Keratinocyte (primary cell): ENCODE results near the gene C8G. TPM values are rescaled to one million over a fixed set of nuclear protein-coding genes. Genes with fewer than 3 reads are reported as not detected.

Experiments used
- DNase-seq: peaks from one replicate; pipeline ENCODE4 v3.0.0-alpha.2; 2011; ENCODE audit warnings: low read depth, missing footprints, low spot score
- FAIRE-seq: peaks from 2 replicates; lab custom pipeline; 2011; peaks lifted over from hg19 to GRCh38; lab: Jason Lieb, UNC
- H2AFZ ChIP-seq: 2 replicates; pipeline ENCODE4 v1.6.0; 2012; ENCODE audit warnings: low read length, control low read depth, inconsistent platforms; ENCODE audit not compliant: control insufficient read depth
- H3K27ac ChIP-seq: 2 replicates; pipeline ENCODE4 v1.5.1; 2011; ENCODE audit warnings: low read length; ENCODE audit not compliant: control insufficient read depth, insufficient read depth
- H3K27me3 ChIP-seq: 3 replicates; pipeline ENCODE4 v1.6.0; 2011; ENCODE audit warnings: low read length; ENCODE audit not compliant: control insufficient read depth, insufficient read depth; ENCODE audit errors: extremely low read depth
- H3K36me3 ChIP-seq, 2 experiments: 2 replicates in 1 of 2; 3 replicates in 1 of 2; pipeline ENCODE4 v1.5.1; 2011; ENCODE audit warnings: low read length in 2 of 2, mild to moderate bottlenecking in 1 of 2; ENCODE audit not compliant: control insufficient read depth in 2 of 2, insufficient read depth in 2 of 2; ENCODE audit errors: extremely low read depth in 1 of 2
- H3K4me1 ChIP-seq: 3 replicates; pipeline ENCODE4 v1.5.1; 2011; ENCODE audit warnings: low read length; ENCODE audit not compliant: control insufficient read depth, insufficient read depth; ENCODE audit errors: extremely low read depth
- H3K4me2 ChIP-seq: 3 replicates; pipeline ENCODE4 v1.6.0; 2011; ENCODE audit warnings: low read depth, low read length; ENCODE audit not compliant: control insufficient read depth, insufficient read depth; ENCODE audit errors: extremely low read depth
- H3K4me3 ChIP-seq, 3 experiments: fragments of 200-600 bp in 1 of 3; sonication (generic) in 1 of 3; 2 replicates in 2 of 3; 3 replicates in 1 of 3; pipeline ENCODE4 v1.5.1; 2011 to 2016; ENCODE audit warnings: low read length in 3 of 3, mild to moderate bottlenecking in 3 of 3, control low read depth in 2 of 3, inconsistent platforms in 1 of 3, low read depth in 1 of 3, mixed read lengths in 1 of 3, mixed run types in 1 of 3, moderate library complexity in 1 of 3; ENCODE audit not compliant: control insufficient read depth in 2 of 3, insufficient read depth in 2 of 3; ENCODE audit errors: extremely low read depth in 1 of 3
- H3K79me2 ChIP-seq: 2 replicates; pipeline ENCODE4 v1.6.0; 2012; ENCODE audit warnings: low read length; ENCODE audit not compliant: control insufficient read depth, insufficient read depth
- H3K9ac ChIP-seq: 3 replicates; pipeline ENCODE4 v1.6.0; 2011; ENCODE audit warnings: low read length; ENCODE audit not compliant: control insufficient read depth, insufficient read depth; ENCODE audit errors: extremely low read depth
- H3K9me1 ChIP-seq: 3 replicates; pipeline ENCODE4 v1.6.0; 2011; ENCODE audit warnings: low read length; ENCODE audit not compliant: control insufficient read depth, insufficient read depth; ENCODE audit errors: extremely low read depth
- H3K9me3 ChIP-seq: 2 replicates; pipeline ENCODE4 v1.5.1; 2012; ENCODE audit warnings: low read depth, low read length; ENCODE audit not compliant: control insufficient read depth
- H4K20me1 ChIP-seq: 3 replicates; pipeline ENCODE4 v1.6.0; 2011; ENCODE audit warnings: low read length; ENCODE audit not compliant: control insufficient read depth, insufficient read depth; ENCODE audit errors: extremely low read depth
- EZH2 ChIP-seq: IDR thresholded peaks from one replicate; pipeline ENCODE4 v1.6.1; 2012; ENCODE audit warnings: inconsistent platforms, mild to moderate bottlenecking, low read length, moderate library complexity
- dilution Hi-C: fragments of 300-500 bp; cut with MboI; formaldehyde crosslinking; loops from one replicate; pipeline ENCODE4 v1.7.0; 2020; ENCODE audit warnings: low sequenced_read_pairs; ENCODE audit not compliant: extremely low pct_ligation_motif_present
- polyA plus RNA-seq, 5 experiments: library from polyadenylated mRNA; depleted of rRNA in 3 of 5; stranded (reverse) in 3 of 5; stranded (forward) in 1 of 5; unstranded in 1 of 5; fragments of >200 nt; gene quantifications; 1 replicate in 1 of 5; 2 replicates in 3 of 5; 3 replicates in 1 of 5; pipeline versions ENCODE4 v1.2.1 to v1.2.3, GENCODE V29; 2011 to 2012; ENCODE audit warnings: missing spikeins in 2 of 5, low read depth in 1 of 5, low replicate concordance in 1 of 5
- TF ChIP-seq, protein P1 (sequence below), 3 experiments: IDR thresholded peaks in 1 of 3; conservative IDR thresholded peaks in 1 of 3; optimal IDR thresholded peaks in 1 of 3; 2 replicates in 2 of 3; 3 replicates in 1 of 3; pipeline versions ENCODE3 to v1.5.1; 2011; ENCODE audit warnings: low read length in 3 of 3, mild to moderate bottlenecking in 3 of 3, moderate library complexity in 2 of 3, control low read depth in 1 of 3, inconsistent platforms in 1 of 3; ENCODE audit not compliant: insufficient read depth in 2 of 3; ENCODE audit errors: extremely low read depth in 1 of 3

C8G gene
- polyA plus RNA-seq, 1 donor (not counting 4 experiments of a cell fraction or from before 2014, with no cell fraction given) = 0.24 TPM

DNA sequence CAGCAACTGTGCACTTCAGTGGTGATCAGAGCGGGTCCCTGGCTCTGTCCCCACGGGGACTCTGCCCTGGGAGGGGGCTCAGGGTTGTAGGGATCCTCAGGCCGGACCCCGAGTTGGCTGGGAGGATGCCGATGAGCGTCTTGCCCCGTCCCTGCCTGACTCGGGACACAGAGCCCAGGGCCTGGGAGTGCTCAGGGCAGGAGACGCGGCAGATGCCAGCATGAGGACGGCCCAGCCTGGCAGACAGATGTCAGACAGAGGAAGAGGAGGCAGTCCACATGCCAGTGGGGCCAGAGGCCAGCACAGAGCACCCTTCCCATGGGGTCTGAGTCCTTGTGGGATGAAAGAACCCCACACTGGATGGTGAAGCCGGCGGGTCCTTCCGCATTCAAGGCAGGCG, 18.3 kb downstream of the C8G start:
- DNase-seq (no peak), FAIRE-seq (no peak)
- Histone ChIP-seq H3K27me3 (no peaks in the 10 kb centered on the region), H3K9me1 (no peaks in the 10 kb centered on the region), H2AFZ (no peak overlapping the region), H3K9ac (no peak overlapping the region), H3K27ac (no peak overlapping the region), H3K9me3 (no peaks in the 10 kb centered on the region), H3K79me2 (no peaks in the 10 kb centered on the region), H3K36me3 (no peaks in the 10 kb centered on the region), H4K20me1 (no peaks in the 10 kb centered on the region), H3K4me3 (no peak overlapping the region), H3K4me1 (peaks cover 8% of the 10 kb centered on the region), H3K4me2 (no peak overlapping the region)
- no peak for TF ChIP-seq EZH2
- TF ChIP-seq, protein P1, sequence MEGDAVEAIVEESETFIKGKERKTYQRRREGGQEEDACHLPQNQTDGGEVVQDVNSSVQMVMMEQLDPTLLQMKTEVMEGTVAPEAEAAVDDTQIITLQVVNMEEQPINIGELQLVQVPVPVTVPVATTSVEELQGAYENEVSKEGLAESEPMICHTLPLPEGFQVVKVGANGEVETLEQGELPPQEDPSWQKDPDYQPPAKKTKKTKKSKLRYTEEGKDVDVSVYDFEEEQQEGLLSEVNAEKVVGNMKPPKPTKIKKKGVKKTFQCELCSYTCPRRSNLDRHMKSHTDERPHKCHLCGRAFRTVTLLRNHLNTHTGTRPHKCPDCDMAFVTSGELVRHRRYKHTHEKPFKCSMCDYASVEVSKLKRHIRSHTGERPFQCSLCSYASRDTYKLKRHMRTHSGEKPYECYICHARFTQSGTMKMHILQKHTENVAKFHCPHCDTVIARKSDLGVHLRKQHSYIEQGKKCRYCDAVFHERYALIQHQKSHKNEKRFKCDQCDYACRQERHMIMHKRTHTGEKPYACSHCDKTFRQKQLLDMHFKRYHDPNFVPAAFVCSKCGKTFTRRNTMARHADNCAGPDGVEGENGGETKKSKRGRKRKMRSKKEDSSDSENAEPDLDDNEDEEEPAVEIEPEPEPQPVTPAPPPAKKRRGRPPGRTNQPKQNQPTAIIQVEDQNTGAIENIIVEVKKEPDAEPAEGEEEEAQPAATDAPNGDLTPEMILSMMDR (optimal IDR thresholded peaks at IDR 0.05 in 1 of 3, IDR thresholded peaks at IDR 0.05 in 1 of 3, conservative IDR thresholded peaks at IDR 0.05 in 1 of 3; ENCODE audit: extremely low read depth in 1 of 3, insufficient read depth in 2 of 3, low read length in 3 of 3) = no peak
- dilution Hi-C loops = no loop called here

DNA sequence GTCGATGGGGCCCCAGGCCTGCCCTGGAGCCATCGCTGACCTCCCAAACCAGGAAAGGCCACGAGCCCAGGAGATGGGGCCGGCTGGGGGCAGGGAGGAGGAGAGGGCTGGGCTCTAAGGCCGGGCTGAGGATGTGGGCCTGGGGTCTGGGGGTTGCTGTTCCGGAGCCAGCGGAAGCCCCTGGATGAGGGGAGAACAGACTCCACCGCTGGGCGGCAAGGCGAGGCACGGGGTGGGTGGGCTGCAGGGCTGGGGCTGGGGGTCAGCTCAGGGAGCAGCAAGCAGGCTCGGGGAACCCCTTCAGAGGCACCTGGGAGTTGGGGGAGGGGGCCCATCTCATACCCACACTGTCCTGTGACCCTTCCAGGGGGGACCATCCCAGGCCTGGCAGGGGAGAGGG, 18.7 kb downstream of the C8G start:
- H2AFZ ChIP-seq = no peak overlapping the region
- no peak for FAIRE-seq

More for the DNA sequence above, 18.7 kb downstream of the C8G start:
- Histone ChIP-seq H3K9ac (no peak overlapping the region), H3K4me1 (peaks cover 8% of the 10 kb centered on the region), H3K9me3 (no peaks in the 10 kb centered on the region), H3K36me3 (no peaks in the 10 kb centered on the region), H3K9me1 (no peaks in the 10 kb centered on the region), H3K27ac (no peak overlapping the region), H3K79me2 (no peaks in the 10 kb centered on the region), H4K20me1 (no peaks in the 10 kb centered on the region), H3K27me3 (no peaks in the 10 kb centered on the region), H3K4me3 (no peak overlapping the region), H3K4me2 (no peak overlapping the region)
- TF ChIP-seq, protein P1 (optimal IDR thresholded peaks at IDR 0.05 in 1 of 3, IDR thresholded peaks at IDR 0.05 in 1 of 3, conservative IDR thresholded peaks at IDR 0.05 in 1 of 3; ENCODE audit: extremely low read depth in 1 of 3, insufficient read depth in 2 of 3, low read length in 3 of 3) = no peak
- TF ChIP-seq EZH2 = no peak
- dilution Hi-C loops = no loop called here
- no peak for DNase-seq
